Duodenal mucosa (tissue), 2 donors: ENCODE results near the gene RBKS.

Experiments
- H3K27ac ChIP-seq: one replicate; pipeline ENCODE4 v1.7.0; 2013; ENCODE audit warnings: low read depth, low read length
- H3K27me3 ChIP-seq, 2 donors: one replicate each; pipeline ENCODE4 v1.7.0; 2013; ENCODE audit warnings: low read length in 2 of 2, control low read depth in 1 of 2; ENCODE audit not compliant: insufficient read depth in 2 of 2, control insufficient read depth in 1 of 2
- H3K36me3 ChIP-seq, 2 donors: one replicate each; pipeline ENCODE4 v1.7.0; 2013; ENCODE audit warnings: low read length in 2 of 2, control low read depth in 1 of 2; ENCODE audit not compliant: insufficient read depth in 2 of 2, control insufficient read depth in 1 of 2
- H3K4me1 ChIP-seq, 2 donors: one replicate each; pipeline ENCODE4 v1.7.0; 2013; ENCODE audit warnings: low read length in 2 of 2, control low read depth in 1 of 2; ENCODE audit not compliant: insufficient read depth in 2 of 2, control insufficient read depth in 1 of 2
- H3K4me3 ChIP-seq, 2 donors: one replicate each; pipeline ENCODE4 v1.7.0; 2013; ENCODE audit warnings: low read length in 2 of 2, low read depth in 1 of 2
- H3K9ac ChIP-seq, 2 donors: one replicate each; pipeline ENCODE4 v1.7.0; 2013; ENCODE audit warnings: low read length in 2 of 2, low read depth in 1 of 2
- H3K9me3 ChIP-seq, 2 donors: one replicate each; pipeline ENCODE4 v1.7.0; 2013; ENCODE audit warnings: low read length in 2 of 2, control low read depth in 1 of 2; ENCODE audit not compliant: control insufficient read depth in 1 of 2

RBKS gene

DNA sequence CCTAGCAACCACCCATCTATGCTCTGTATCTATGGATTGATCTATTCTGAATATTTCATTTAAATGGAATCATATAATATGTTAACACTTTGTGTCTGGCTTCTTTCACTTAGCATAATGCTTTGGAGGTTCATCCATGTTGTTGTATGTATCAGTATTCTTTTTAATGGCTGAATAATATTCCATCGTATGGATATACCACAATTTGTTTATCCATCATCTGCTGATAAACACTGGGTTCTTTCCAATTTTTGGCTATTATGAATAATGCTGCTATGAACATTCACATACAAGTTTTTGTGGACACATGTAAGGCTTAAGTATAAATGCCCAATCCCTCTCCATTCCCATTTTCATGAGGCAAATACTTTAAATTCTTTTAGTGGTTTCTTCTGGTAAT is 65.8 kb downstream of the RBKS start:
- Histone ChIP-seq H3K9ac (no peak overlapping the region), H3K27ac (no peak overlapping the region), H3K9me3 (peaks cover 5% of the 10 kb centered on the region in 2 donors), H3K27me3 (no peaks in the 10 kb centered on the region), H3K4me1 (no peaks in the 10 kb centered on the region), H3K4me3 (no peak overlapping the region), H3K36me3 (peaks cover 4 to 16% of the 10 kb centered on the region in 2 donors)

DNA sequence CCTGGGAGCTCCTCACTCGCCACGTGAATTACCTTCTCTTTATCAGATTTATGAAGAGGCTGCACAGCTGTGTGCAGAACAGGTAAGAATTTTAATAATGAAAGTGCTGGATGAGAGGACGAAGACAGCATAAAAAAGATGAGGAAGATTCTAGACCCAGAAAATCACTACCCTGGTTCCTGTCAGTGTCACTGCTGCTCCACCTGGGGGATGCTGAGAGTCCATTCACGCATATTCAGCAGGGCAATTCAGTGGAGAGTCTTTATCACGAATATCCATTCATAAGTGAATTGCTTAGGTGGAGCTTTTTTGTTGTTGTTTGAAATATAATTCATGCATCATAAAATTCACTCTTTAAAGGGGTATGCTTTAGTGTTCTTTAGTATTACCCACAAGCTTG is 66.6 kb downstream of the RBKS start:
- H3K27me3 ChIP-seq = no peaks in the 10 kb centered on the region
- H3K9ac ChIP-seq = no peak overlapping the region
- peaks cover 4 to 17% of the 10 kb centered on the region in 2 donors for H3K36me3 ChIP-seq
- H3K4me3 ChIP-seq = no peak overlapping the region
- no peak overlapping the region for H3K27ac ChIP-seq
- H3K9me3 ChIP-seq = peaks cover 5% of the 10 kb centered on the region in 2 donors
- H3K4me1 ChIP-seq = no peaks in the 10 kb centered on the region

GRCh38 chr2:27823135-27823534 is 67.1 kb downstream of the RBKS start:
- peaks cover 4 to 17% of the 10 kb centered on the region in 2 donors for H3K36me3 ChIP-seq
- no peaks in the 10 kb centered on the region for H3K4me1 ChIP-seq
- H3K9me3 ChIP-seq = peaks cover 5% of the 10 kb centered on the region in 2 donors
- no peaks in the 10 kb centered on the region for H3K27me3 ChIP-seq
- H3K9ac ChIP-seq = no peak overlapping the region
- H3K27ac ChIP-seq = no peak overlapping the region
- no peak overlapping the region for H3K4me3 ChIP-seq

- no peaks in the 10 kb centered on the region for H3K4me1 ChIP-seq
- H3K9ac ChIP-seq = no peak overlapping the region
- peaks cover 5% of the 10 kb centered on the region in 2 donors for H3K9me3 ChIP-seq
- peaks cover 4 to 14% of the 10 kb centered on the region in 2 donors for H3K36me3 ChIP-seq
- no peak overlapping the region for H3K27ac ChIP-seq
- no peak overlapping the region for H3K4me3 ChIP-seq
- H3K27me3 ChIP-seq = no peaks in the 10 kb centered on the region
Observed at GRCh38 chr2:27822049-27822448, 68.1 kb downstream of the RBKS start.

- Histone ChIP-seq H3K9ac (no peak overlapping the region), H3K27me3 (no peaks in the 10 kb centered on the region), H3K4me1 (peaks cover 0 to 6% of the 10 kb centered on the region in 2 donors), H3K27ac (no peak overlapping the region), H3K36me3 (peaks cover 0 to 5% of the 10 kb centered on the region in 2 donors), H3K9me3 (no peaks in the 10 kb centered on the region), H3K4me3 (no peak overlapping the region)
Observed at GRCh38 chr2:27815860-27816438, 74.2 kb downstream of the RBKS start.

DNA sequence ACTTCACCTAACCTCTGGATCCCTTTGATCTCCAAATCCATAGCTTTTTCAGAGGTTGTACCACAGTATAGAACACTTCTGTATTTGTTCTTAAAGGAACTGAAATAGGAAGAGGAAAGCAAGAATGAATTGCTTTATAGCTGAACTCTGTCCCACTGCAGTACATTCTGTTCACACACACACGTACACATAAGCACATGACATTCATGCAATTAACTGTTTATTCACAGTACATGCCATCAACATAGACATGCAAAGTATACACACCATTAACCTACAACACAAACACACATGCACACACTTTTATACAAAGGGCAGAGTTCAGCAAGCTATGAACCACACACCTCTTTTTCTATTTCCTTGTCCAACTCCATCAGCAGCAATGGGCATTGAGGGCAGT is 75.4 kb downstream of the RBKS start:
- H3K9me3 ChIP-seq = no peaks in the 10 kb centered on the region

GRCh38 chr2:27811768-27812167 is 78.4 kb downstream of the RBKS start:
- Histone ChIP-seq H3K27me3 (no peaks in the 10 kb centered on the region), H3K9me3 (no peaks in the 10 kb centered on the region), H3K4me1 (peaks cover 0 to 6% of the 10 kb centered on the region in 2 donors), H3K27ac (no peak overlapping the region), H3K4me3 (no peak overlapping the region), H3K9ac (no peak overlapping the region), H3K36me3 (peaks cover 0 to 3% of the 10 kb centered on the region in 2 donors)

More for the DNA sequence above, 75.4 kb downstream of the RBKS start:
- H3K9ac ChIP-seq = no peak overlapping the region
- H3K4me1 ChIP-seq = peaks cover 0 to 6% of the 10 kb centered on the region in 2 donors
- peaks cover 0 to 6% of the 10 kb centered on the region in 2 donors for H3K36me3 ChIP-seq
- no peak overlapping the region for H3K4me3 ChIP-seq
- no peaks in the 10 kb centered on the region for H3K27me3 ChIP-seq
- no peak overlapping the region for H3K27ac ChIP-seq

DNA sequence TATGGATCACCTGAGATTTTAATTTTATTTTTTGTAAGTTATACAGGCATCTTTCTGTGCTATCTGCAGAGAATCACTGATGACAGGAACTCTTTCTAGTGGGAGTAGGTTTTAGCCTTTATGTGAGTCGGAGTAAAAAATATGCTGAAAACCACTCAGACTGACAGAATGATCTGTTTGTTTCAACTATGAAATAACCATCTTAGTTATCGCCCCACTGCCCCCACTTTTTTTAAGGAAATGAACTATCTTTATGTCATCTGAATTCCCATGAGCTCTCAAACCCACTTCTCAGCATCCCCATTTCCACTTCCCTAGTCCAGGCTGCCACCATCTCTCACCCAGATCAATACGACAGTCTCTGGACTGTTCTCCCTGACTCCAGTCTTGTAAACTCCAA is 79.7 kb downstream of the RBKS start:
- Histone ChIP-seq H3K4me3 (no peak overlapping the region), H3K9ac (no peak overlapping the region), H3K27ac (no peak overlapping the region), H3K9me3 (no peaks in the 10 kb centered on the region), H3K36me3 (peaks cover 0 to 3% of the 10 kb centered on the region in 2 donors), H3K4me1 (peaks cover 0 to 6% of the 10 kb centered on the region in 2 donors), H3K27me3 (no peaks in the 10 kb centered on the region)

- Histone ChIP-seq H3K27ac (no peak overlapping the region), H3K9ac (no peak overlapping the region), H3K4me1 (peaks cover 0 to 2% of the 10 kb centered on the region in 2 donors), H3K9me3 (no peaks in the 10 kb centered on the region), H3K4me3 (no peak overlapping the region), H3K27me3 (no peaks in the 10 kb centered on the region), H3K36me3 (peaks cover 0 to 3% of the 10 kb centered on the region in 2 donors)
Observed at GRCh38 chr2:27809761-27810241, 80.4 kb downstream of the RBKS start.

DNA sequence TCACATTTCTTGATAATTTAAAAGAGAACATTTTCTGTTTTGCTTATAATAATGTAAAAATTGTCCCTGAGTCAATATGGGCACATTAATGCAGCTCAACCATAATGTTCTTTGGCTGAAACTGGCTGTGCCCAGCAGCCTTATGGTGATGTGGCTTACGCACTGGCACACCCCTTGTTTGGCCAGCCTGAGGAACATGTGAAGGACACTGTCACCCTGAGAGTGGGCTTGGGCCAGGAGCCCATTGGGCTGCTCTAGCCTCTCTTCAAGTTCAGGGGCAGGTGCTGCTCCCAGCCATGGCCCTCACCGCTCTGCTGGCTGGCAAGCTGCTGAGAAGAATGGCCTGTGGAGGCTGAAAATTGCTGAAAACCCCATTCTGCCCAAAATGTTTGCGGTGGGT is 81.2 kb downstream of the RBKS start:
- Histone ChIP-seq H3K4me3 (no peak overlapping the region), H3K9ac (no peak overlapping the region), H3K27ac (no peak overlapping the region), H3K9me3 (no peaks in the 10 kb centered on the region), H3K36me3 (peaks cover 0 to 3% of the 10 kb centered on the region in 2 donors), H3K4me1 (no peaks in the 10 kb centered on the region), H3K27me3 (no peaks in the 10 kb centered on the region)
